Endothelial cell of umbilical vein (primary cell): ENCODE data around the gene IFT27. TPM values are rescaled to one million over a fixed set of nuclear protein-coding genes. Genes with fewer than 3 reads are reported as not detected.

Experiments used
- BruUV-seq: library from RNA; stranded (reverse); fragments of 400-500 nt; replicated peaks from 2 replicates; lab custom pipeline; 2021; lab: Mats Ljungman, UMichigan
- CTCF ChIA-PET: fragments of 300-600, 350-600 bp; sonication (Branson Sonifier 250); formaldehyde crosslinking; loops from one replicate; lab custom pipeline; 2021; ENCODE audit warnings: antibody characterized with exemption, inconsistent platforms; lab: Charles Lee
- POLR2A ChIA-PET: fragments of 300-600, 350-600 bp; sonication (Branson Sonifier 250); formaldehyde crosslinking; loops from one replicate; lab custom pipeline; 2021; ENCODE audit warnings: antibody characterized with exemption, inconsistent platforms; lab: Charles Lee
- DNase-seq: peaks from one replicate; pipeline ENCODE4 v3.0.0-alpha.2; 2011; ENCODE audit warnings: low read depth, low spot score
- FAIRE-seq: peaks from 2 replicates; lab custom pipeline; 2011; peaks lifted over from hg19 to GRCh38; lab: Jason Lieb, UNC
- H2AFZ ChIP-seq: 2 replicates; pipeline ENCODE4 v1.6.0; 2012; ENCODE audit warnings: low read depth, low read length, control low read depth, inconsistent platforms
- H3K27ac ChIP-seq: 2 replicates; pipeline ENCODE4 v1.5.1; 2011; ENCODE audit warnings: low read depth, mild to moderate bottlenecking, control low read depth, low read length, moderate library complexity; ENCODE audit not compliant: insufficient read depth
- H3K27me3 ChIP-seq, 2 experiments: 2 replicates each; pipeline versions ENCODE4 v1.6.0 to v1.6.1; 2011; ENCODE audit warnings: low read length in 2 of 2, mixed read lengths in 1 of 2; ENCODE audit not compliant: control insufficient read depth in 2 of 2, insufficient read depth in 2 of 2
- H3K36me3 ChIP-seq, 2 experiments: 2 replicates in 1 of 2; 3 replicates in 1 of 2; pipeline ENCODE4 v1.5.1; 2011; ENCODE audit warnings: low read length in 2 of 2, mild to moderate bottlenecking in 1 of 2, moderate library complexity in 1 of 2; ENCODE audit not compliant: control insufficient read depth in 2 of 2, insufficient read depth in 2 of 2; ENCODE audit errors: extremely low read depth in 1 of 2
- H3K4me1 ChIP-seq: 3 replicates; pipeline ENCODE4 v1.5.1; 2011; ENCODE audit warnings: mild to moderate bottlenecking, low read length; ENCODE audit not compliant: control insufficient read depth, insufficient read depth; ENCODE audit errors: extremely low read depth
- H3K4me2 ChIP-seq: 2 replicates; pipeline ENCODE4 v1.6.1; 2011; ENCODE audit warnings: low read length, control low read depth, mixed read lengths; ENCODE audit not compliant: insufficient read depth
- H3K4me3 ChIP-seq, 3 experiments: fragments of 200-600 bp in 1 of 3; sonication (generic), shearing (Covaris generic) in 1 of 3; replicated peaks in 1 of 3; 2 replicates each; pipeline ENCODE4 v1.5.1; 2011 to 2016; ENCODE audit warnings: control low read depth in 3 of 3, low read length in 3 of 3, mild to moderate bottlenecking in 2 of 3, inconsistent platforms in 1 of 3, low read depth in 1 of 3, moderate library complexity in 1 of 3; ENCODE audit not compliant: insufficient read depth in 1 of 3
- H3K79me2 ChIP-seq: 2 replicates; pipeline ENCODE4 v1.6.0; 2012; ENCODE audit warnings: low read length, inconsistent platforms; ENCODE audit not compliant: control insufficient read depth, insufficient read depth
- H3K9ac ChIP-seq: replicated peaks from 2 replicates; pipeline ENCODE3; 2011; ENCODE audit warnings: low read length, control low read depth; ENCODE audit not compliant: insufficient read depth; ENCODE audit errors: extremely low read depth
- H3K9me1 ChIP-seq: replicated peaks from 3 replicates; pipeline ENCODE4 v1.6.0; 2011; ENCODE audit warnings: mild to moderate bottlenecking, low read length; ENCODE audit not compliant: control insufficient read depth, insufficient read depth; ENCODE audit errors: extremely low read depth
- H3K9me3 ChIP-seq: replicated peaks from 2 replicates; pipeline ENCODE4 v1.5.1; 2012; ENCODE audit warnings: low read length, inconsistent platforms; ENCODE audit not compliant: control insufficient read depth, insufficient read depth
- H4K20me1 ChIP-seq: replicated peaks from 2 replicates; pipeline ENCODE3; 2011; ENCODE audit warnings: mild to moderate bottlenecking, low read length; ENCODE audit not compliant: control insufficient read depth, insufficient read depth; ENCODE audit errors: extremely low read depth
- CTCF ChIP-seq, 2 donors: IDR thresholded peaks; 1 replicate in 1 of 2; 2 replicates in 1 of 2; pipeline ENCODE4 v1.5.1; 2011; ENCODE audit warnings: low read length in 2 of 2, mild to moderate bottlenecking in 2 of 2, moderate library complexity in 2 of 2, control low read depth in 1 of 2, inconsistent platforms in 1 of 2, low read depth in 1 of 2; ENCODE audit not compliant: insufficient read depth in 1 of 2; ENCODE audit errors: extremely low read depth in 1 of 2
- EZH2 ChIP-seq: IDR thresholded peaks from 2 replicates; pipeline ENCODE4 v1.6.1; 2012; ENCODE audit warnings: borderline replicate concordance, low read depth, mild to moderate bottlenecking, moderate library complexity, low read length, inconsistent platforms; ENCODE audit not compliant: severe bottlenecking
- FOS ChIP-seq: IDR thresholded peaks from 2 replicates; pipeline ENCODE4 v1.6.1; 2011; ENCODE audit warnings: mild to moderate bottlenecking, low read length, moderate library complexity, borderline replicate concordance; ENCODE audit not compliant: insufficient read depth
- GATA2 ChIP-seq: IDR thresholded peaks from 2 replicates; pipeline ENCODE4 v1.7.0; 2011; ENCODE audit warnings: low read depth, mild to moderate bottlenecking, moderate library complexity, mixed read lengths, low read length; ENCODE audit not compliant: insufficient read length, insufficient read depth
- JUN ChIP-seq: IDR thresholded peaks from 2 replicates; pipeline ENCODE4 v1.6.1; 2011; ENCODE audit warnings: borderline replicate concordance, low read depth; ENCODE audit not compliant: insufficient read length, insufficient read depth
- MYC ChIP-seq: IDR thresholded peaks from one replicate; pipeline ENCODE4 v1.6.1; 2011; ENCODE audit warnings: mild to moderate bottlenecking, low read depth, low read length
- POLR2A ChIP-seq: IDR thresholded peaks from 2 replicates; pipeline ENCODE4 v1.6.1; 2012; ENCODE audit warnings: low read depth, mild to moderate bottlenecking, control low read depth, low read length
- POLR2AphosphoS5 ChIP-seq: IDR thresholded peaks from 2 replicates; pipeline ENCODE4 v1.6.1; 2012; ENCODE audit warnings: low read depth, mild to moderate bottlenecking, control low read depth, low read length, moderate library complexity; ENCODE audit not compliant: insufficient read depth
- dilution Hi-C: fragments of 300-500 bp; cut with MboI; formaldehyde crosslinking; loops from one replicate; pipeline ENCODE4 v1.15.0; 2019; ENCODE audit warnings: low sequenced_read_pairs; ENCODE audit not compliant: extremely low pct_ligation_motif_present
- intact Hi-C: fragments of 100-400 bp; cut with micrococcal nuclease; formaldehyde crosslinking; loops from one replicate; pipeline ENCODE4 v1.10.0; 2022
- polyA plus RNA-seq, 4 experiments: library from polyadenylated mRNA; depleted of rRNA in 3 of 4; stranded (reverse) in 3 of 4; unstranded in 1 of 4; fragments of >200 nt; gene quantifications; 2 replicates each; pipeline versions ENCODE4 v1.2.1 to v1.2.3, GENCODE V29; 2011 to 2012; ENCODE audit warnings: missing spikeins in 1 of 4
- total RNA-seq: library from RNA; stranded (reverse); gene quantifications from 2 replicates; pipeline ENCODE4 v1.2.3, GENCODE V29; 2021
- TF ChIP-seq, protein P1 (sequence below): IDR thresholded peaks from 2 replicates; pipeline ENCODE4 v1.6.1; 2011; ENCODE audit not compliant: insufficient read depth, insufficient read length

Gene IFT27
- total and polyA plus RNA-seq, 2 donors (not counting 3 experiments of a cell fraction or from before 2014, with no cell fraction given), result 29.9 to 33.7 TPM

GRCh38 chr22:36727110-36727509 lies 48.8 kb downstream of the IFT27 start:
- Histone ChIP-seq H3K4me3 (no peak overlapping the region), H3K79me2 (no peaks in the 10 kb centered on the region), H3K27me3 (peaks cover 0 to 8% of the 10 kb centered on the region in 2 experiments), H3K4me1 (no peaks in the 10 kb centered on the region), H3K27ac (no peak overlapping the region), H2AFZ (no peak overlapping the region), H3K9me3 (no peaks in the 10 kb centered on the region), H3K4me2 (no peak overlapping the region), H3K9me1 (no peaks in the 10 kb centered on the region), H3K36me3 (no peaks in the 10 kb centered on the region), H3K9ac (no peak overlapping the region), H4K20me1 (no peaks in the 10 kb centered on the region)
- dilution Hi-C loops, result no loop called here
- TF ChIP-seq FOS (no peak), GATA2 (no peak), POLR2AphosphoS5 (no peak), CTCF (IDR thresholded peaks at IDR 0.05; ENCODE audit: extremely low read depth in 1 of 2, insufficient read depth in 1 of 2, low read depth in 1 of 2, low read length in 2 of 2) (no peak), JUN (no peak), EZH2 (no peak), MYC (no peak), POLR2A (no peak)
- TF ChIP-seq, protein P1, sequence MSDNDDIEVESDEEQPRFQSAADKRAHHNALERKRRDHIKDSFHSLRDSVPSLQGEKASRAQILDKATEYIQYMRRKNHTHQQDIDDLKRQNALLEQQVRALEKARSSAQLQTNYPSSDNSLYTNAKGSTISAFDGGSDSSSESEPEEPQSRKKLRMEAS, result no peak
- CTCF ChIA-PET, result interaction anchor here (1.5 kb wide), 1 partner anchor 181 kb away, joined by 3 read pairs; no protein-coding TSS in a partner anchor
- BruUV-seq, result no TSS peak
- FAIRE-seq, result no peak
- DNase-seq, result no peak
- POLR2A ChIA-PET, result no interaction called here
- intact Hi-C loops, result loop anchor here (10.0 kb wide), 1 partner anchor 92 kb away; no protein-coding TSS in a partner anchor
